GM18519 (cell line): Measurements from ENCODE around the gene ITGAE.
"Not testable (repeated sequence)": the region's sequence is repeated elsewhere in the genome, so short reads cannot be mapped to it uniquely, and the experiment has no call there.

Experiments used
- ATAC-seq: cut with Tn5 transposase; IDR thresholded peaks from one replicate; pipeline ENCODE4 v1.9.1; 2021; ENCODE audit warnings: mild to moderate bottlenecking, moderate library complexity; ENCODE audit not compliant: unreplicated experiment, low FRiP score

The ITGAE gene

DNA sequence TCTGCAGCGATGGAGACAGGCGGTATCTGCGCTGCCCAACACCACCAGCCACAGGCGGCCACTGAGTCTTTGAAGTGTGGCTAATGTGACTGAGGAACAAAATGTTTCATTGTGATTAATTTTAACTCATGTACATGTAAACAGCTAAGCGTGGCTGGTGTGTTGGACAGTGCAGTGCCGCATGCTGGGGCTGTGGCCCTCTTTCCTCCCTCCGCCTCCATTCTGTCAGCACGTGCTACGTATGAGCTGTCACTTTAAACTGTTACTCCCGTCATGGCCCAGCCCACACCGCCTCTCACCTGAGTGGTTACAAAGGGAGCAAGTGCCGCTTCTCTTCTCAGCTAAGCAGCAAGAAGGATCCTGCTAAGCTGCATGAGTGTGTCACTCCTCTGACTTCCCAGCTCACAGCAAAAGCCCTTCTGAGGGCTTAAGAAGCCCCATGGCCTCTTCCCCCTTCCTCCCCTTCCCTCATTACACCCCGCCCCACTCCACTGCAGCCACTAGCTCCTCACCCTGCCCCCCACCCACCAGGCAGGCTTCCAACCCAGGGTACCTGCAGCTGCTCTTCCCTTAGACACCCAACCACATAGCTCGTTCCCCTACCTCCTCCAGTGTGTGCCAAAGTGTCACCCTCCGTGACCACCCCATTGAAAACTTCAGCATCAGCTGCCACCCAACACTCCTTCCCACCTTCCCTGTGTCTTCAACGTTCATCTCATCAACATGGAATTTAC lies 62.3 kb downstream of the ITGAE start:
- ATAC-seq, result no peak

DNA sequence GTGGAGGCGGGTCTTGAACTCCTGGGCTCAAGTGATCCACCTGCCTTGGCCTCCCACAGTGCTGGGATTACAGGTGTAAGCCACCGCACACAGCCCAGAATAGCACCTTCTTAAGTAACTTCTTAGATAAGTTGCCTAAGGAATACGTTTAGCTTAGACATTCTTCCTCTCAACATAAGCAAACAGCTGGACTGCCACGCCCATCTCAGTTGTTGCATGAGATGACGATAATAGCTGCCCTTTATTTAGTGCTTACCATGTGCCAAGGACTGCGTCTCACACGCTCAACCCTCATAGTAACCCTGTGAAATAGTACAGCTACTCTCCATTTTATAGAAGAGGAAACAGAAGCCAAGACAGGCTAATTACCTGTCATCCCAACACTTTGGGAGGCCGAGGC lies 65.5 kb downstream of the ITGAE start:
- no peak for ATAC-seq

DNA sequence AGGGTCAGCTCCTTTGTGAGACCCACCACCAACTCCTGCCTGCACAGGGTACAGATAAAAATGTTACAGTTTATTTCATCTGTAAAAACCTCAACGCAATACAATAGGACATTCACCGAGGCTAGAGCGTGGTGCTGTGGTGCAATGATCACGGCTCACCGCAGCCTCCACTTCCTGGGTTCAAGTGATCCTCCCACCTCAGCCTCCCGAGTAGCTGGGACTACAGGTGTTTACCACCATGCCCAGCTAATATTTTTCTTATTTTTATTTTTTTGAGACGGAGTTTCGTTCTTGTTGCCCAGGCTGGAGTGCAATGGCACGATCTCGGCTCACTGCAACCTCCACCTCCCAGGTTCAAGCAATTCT lies 66.1 kb downstream of the ITGAE start:
- ATAC-seq, result not testable (repeated sequence)

DNA sequence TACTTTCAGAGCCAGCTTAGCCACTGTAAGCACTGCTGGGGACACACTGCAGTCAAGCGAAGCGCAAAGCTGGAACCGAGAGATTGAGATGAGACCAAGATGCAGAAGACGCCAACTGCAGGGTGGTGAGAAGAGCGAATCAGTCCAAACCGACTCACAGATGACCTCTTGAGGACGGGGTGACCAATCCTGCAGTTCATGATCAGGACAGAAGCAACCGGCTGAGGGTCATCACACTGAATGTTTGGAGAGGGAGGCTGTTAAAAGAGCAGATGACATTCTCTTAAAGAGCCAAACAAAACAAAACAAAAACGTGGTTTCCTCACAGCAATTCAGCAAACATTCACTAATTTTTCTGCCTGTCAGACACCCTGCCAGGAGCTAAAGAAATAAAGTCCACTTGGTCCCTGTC lies 68.8 kb downstream of the ITGAE start:
- no peak for ATAC-seq

DNA sequence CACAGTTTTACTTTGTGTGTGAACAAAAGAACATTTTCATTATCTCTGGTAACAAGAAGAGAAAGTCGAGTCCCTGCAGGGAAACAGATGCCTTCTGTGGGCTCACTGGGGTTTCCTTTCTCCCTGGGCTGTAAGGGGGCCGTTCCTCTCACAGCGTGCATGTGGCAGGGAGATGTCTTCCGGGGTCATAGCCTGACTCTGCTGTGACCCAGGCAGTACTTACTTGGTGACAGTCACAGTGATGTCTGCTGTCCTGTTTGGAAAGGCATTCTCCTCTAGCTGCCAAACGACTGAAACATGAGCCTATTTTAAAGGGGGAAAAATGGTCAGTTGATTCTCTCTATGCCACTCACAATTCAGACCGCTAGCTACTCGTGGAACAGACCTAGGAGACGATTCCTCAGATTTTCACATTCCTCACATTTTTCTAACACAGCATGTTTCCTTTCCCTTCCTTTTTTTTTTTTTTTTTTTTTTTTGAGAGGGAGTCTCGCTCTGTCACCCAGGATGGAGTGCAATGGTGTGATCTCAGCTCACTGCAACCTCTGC lies 70.0 kb downstream of the ITGAE start:
- ATAC-seq, result no peak

DNA sequence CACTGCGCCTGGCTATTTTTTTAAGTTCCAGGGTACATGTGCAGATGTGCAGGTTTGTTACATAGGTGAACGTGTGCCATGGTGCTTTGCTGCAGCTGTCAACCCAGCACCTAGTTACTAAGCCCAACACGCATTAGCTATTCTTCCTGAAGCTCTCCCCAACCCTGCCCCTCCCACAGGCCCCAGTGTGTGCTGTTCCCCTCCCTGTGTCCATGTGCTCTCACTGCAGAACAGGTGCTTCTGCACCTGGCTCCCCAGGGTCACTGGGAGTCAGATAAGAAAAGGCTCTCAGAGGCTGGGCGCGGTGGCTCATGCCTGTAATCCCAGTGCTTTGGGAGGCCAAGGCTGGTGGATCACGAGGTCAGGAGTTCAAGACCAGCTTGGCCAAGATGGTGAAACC lies 71.1 kb downstream of the ITGAE start:
- no peak for ATAC-seq

DNA sequence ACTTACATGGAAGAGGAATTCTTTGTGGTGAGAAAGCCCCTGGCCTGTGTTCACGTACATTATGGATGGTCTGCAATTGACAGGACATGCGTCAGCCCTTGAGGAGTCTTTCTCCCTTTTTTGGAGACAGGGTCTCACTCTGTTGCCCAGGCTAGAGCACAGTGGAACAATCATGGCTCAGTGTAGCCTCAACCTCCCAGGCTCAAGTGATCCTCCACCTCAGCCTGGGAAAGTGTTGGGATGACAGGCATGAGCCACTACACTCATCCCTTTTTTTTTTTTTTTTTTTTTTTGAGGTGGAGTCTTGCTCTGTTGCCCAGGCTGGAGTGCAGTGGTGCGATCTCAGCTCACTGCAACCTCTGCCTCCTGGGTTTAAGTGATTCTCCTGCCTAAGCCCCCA lies 72.9 kb downstream of the ITGAE start:
- ATAC-seq, result not testable (repeated sequence)

DNA sequence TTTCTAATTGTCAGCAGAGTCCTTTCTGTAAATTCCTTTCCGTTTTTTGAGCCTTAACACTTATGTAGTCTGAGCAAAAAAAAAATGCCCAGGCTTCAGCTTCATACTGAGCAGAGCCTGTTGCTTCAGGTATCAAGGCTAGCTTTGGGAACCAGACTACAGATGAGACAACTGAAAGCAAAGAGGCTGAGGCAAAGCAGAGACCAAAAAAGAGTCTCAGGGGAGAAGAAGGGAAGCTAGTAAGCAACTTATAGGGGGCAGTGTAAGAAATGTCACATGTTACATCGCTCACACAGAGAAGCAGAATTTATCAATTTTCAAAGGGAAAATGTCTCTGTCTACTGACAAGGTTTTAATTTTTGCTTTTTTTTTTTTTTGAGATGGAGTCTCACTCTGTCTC lies 73.9 kb downstream of the ITGAE start:
- ATAC-seq, result no peak

DNA sequence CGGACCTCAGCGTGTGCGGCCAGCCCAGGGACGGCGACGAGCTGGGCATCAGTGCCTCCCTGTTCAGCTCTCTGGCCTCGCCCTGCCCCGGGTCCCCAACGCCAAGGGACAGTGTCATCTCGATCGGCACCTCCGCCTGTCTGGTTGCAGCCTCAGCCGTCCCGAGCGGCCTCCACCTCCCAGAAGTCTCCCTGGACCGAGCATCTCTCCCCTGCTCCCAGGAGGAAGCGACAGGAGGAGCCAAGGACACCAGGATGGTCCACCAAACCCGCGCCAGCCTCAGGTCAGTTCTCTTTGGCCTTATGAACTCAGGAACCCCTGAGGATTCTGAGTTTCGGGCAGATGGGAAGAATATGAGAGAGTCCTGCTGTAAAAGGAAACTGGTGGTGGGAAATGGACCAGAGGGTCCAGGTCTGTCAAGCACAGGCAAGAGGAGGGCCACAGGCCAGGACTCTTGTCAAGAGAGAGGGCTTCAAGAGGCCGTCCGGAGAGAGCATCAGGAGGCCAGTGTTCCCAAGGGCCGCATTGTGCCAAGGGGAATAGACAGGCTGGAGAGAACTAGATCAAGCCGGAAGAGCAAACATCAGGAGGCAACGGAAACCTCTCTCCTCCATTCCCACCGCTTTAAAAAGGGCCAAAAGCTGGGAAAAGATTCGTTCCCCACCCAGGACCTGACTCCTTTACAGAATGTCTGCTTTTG lies 76.5 kb downstream of the ITGAE start:
- no peak for ATAC-seq

DNA sequence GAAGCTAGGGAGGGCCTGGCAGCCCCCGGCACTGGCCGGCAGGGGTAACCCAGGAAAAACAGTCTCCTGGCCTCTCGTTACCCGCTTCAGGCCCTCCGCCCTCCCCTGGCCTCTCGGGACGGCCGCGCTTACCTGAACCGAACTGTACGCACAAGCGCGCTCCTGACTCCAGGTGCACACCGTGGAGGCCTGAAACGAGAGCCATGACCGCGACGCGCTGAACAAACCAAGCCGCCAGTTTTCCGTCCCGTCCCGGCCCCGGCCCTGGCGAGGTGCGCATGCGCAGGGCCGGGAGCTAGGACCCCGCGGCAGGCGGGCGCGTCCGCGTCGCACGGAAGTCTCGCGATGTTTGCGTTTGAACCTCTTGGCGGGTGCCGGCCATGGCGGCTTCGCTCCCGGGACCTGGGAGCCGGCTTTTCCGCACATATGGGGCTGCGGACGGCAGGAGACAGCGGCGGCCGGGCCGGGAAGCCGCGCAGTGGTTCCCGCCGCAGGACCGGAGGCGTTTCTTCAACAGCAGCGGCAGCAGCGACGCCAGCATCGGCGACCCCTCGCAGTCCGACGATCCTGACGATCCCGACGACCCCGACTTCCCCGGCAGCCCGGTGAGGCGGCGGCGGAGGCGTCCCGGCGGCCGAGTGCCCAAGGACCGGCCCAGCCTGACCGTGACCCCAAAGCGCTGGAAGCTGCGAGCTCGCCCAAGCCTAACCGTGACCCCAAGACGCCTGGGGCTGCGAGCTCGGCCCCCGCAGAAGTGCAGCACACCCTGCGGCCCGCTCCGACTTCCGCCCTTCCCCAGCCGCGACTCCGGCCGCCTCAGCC lies 77.2 kb downstream of the ITGAE start, which contains the start of gene HASPIN:
Gene HASPIN, plus strand, starts transcription at position 348 of the 822 bp plus-strand sequence. Its CDS starts 33 bp downstream, at position 381.
- peak; percentile 72 for ATAC-seq

DNA sequence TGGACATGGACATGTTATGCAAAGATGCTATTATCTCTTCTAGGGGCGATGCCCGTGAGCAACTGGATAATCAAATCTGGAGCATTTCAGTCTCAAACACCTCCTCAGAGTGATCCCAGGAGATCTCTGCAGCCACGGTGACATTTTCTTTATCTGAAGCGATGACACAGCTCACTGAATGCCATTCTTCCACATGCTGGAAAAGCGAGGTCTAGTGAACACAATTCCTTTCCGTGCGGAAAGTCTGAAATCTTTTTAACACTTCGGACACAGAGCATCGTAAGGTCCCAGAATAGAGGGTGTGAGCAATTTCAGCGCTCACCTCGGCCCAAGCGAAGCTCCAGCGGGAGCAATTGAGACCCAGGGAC lies 77.8 kb downstream of the ITGAE start:
- no peak for ATAC-seq

DNA sequence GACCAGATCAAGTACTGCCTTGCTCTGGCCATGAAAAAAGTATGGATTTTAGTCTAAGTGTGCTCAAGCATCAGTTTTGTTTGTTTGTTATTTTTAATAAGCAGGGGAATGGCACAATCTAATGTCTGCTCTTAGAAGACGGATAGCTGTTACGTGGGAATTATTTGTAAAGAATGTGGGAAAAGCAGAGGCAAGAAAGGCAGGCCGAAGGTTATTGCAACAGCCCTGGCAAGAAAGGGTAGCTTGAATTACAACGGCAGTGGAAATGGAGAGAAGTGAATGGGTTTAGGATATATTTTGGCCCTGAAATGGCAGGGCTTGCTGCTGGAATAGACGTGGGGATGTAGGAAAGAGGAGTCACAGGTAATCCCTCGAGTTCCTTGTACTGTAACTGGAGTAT lies 78.3 kb downstream of the ITGAE start:
- ATAC-seq, result no peak

DNA sequence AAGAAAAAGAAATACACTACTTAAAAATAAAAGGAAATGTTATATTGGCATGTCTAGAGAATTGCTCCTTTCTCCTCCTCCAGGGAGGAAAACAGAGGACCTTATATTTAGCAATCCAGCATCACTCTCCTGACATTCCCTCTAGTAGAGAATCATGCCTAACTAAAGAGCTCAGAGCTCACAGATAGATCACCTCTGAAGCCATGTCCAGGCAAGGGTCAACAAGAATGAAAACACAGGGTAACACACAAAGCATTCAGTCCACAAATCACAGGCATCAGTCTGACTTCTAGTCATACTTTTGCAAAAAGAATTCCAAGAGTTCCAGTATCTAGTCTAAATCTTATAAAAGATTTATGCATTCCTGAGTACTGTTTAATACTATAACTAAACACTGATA lies 81.7 kb downstream of the ITGAE start:
- no peak for ATAC-seq

DNA sequence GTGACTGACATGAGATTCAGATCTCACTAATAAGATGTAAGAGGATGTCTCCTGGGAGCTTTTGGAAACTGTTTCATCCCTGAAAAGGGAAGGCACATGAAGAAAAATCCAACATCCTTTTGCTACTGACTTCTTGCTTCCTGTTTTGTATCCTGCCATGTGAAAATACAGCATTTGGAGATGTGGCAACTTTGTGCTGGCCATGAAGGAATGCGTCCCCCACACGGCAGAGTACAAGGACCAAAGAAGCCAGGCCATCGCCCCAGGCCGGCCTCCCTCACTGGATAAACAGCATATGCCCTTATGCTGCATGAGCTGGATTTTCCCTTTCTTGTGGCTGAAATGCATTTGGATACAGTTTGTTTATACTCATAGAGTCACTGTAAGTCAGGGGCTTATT lies 82.8 kb downstream of the ITGAE start:
- ATAC-seq, result no peak

DNA sequence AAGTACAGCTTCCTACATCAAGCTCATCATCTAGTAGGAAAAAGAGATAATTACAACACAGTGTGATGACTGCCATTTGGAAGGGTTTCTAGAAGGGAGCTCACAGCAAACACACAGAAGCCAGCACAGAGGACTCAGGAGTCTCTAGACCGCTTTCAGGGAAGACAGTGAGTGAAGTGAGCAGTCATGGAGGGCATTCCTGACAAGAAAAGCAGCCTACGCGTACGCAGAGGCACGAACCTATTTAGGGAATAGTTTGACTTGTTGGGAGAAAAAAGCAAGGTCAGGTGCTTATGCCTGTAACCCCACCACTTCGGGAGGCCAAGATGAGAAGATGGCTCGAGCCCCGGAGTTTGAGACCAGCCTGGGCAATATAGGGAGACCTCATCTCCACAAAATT lies 85.7 kb downstream of the ITGAE start:
- no peak for ATAC-seq

DNA sequence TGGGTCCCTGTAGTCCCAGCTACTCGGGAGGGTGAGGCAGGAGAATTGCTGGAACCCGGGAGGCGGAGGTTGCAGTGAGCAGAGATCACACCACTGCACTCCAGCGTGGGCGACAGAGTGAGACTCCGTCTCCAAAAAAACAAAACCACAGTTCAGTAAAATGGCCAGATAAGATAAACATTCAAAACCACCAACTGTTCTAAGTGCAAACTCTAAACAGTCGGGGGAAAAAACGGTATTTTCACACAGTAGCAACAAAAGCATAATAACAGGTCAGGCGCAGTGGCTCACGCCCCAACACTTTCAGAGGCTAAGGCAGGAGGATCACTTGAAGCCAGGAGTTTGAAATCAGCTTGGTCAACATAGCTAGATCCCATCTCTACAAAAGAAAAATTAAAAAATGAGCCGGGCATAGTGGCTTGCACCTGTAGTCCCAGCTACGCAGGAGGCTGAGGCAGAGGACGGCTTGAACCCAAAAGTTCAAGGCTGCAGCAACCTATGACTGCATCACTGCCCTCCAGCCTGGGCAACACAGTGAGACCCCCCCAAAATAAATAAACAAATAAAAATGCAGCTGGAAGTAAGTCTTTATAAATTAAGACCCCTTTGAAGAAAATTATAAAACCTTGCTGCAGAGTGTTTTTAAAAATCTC lies 88.1 kb downstream of the ITGAE start:
- no peak for ATAC-seq

DNA sequence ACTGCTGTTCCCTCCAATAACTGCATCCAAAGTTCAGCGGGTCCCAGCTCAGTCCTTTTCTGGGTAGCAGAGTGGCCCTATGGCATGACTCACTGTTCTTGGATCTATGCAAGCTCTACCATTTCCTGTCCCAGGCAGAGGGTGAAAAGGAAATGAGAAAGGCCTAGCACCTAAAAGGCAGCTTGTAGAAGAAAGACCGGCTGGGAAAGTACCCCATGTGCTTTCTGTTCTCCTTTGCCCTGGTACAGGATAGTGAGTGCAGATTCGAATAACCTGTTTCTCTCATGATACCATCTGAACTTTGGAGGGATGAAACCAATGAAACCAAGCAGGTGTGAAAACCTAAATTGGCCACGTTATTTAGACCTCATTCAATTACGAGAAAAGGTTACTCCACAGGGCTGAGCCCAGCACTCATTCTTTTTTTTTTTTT lies 90.0 kb downstream of the ITGAE start:
- peak; percentile 90 for ATAC-seq

DNA sequence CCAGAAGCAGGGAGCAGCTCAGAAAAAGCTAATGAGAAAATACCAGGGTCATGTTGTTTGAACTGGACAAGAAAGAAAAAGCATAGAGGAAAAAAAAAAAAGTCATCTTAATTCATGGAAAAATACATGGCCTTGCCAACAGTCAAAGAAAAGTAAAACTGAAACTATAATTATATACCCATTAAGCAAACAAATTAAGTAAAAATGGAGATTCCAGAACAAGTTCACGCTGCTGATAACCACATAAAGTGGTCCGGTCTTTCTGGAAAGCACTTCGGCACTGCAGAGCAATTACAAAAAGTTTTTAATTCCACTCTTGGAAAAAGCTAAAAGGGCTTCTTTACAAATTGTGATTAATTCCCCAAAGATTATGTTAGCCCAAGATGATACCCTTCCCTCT lies 92.6 kb downstream of the ITGAE start:
- no peak for ATAC-seq

DNA sequence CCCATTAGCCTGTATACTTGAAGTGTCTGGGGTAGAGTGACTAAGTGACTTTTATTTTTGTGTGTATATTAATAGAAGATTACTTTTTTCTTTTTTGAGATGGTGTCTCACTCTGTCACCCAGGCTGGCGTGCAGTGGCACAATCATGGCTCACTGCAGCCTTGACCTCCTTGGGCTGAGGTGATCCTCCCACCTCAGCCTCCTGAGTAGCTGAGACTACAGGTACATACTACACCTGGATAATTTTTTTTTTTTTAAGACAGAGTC lies 95.3 kb downstream of the ITGAE start:
- ATAC-seq, result not testable (repeated sequence)

DNA sequence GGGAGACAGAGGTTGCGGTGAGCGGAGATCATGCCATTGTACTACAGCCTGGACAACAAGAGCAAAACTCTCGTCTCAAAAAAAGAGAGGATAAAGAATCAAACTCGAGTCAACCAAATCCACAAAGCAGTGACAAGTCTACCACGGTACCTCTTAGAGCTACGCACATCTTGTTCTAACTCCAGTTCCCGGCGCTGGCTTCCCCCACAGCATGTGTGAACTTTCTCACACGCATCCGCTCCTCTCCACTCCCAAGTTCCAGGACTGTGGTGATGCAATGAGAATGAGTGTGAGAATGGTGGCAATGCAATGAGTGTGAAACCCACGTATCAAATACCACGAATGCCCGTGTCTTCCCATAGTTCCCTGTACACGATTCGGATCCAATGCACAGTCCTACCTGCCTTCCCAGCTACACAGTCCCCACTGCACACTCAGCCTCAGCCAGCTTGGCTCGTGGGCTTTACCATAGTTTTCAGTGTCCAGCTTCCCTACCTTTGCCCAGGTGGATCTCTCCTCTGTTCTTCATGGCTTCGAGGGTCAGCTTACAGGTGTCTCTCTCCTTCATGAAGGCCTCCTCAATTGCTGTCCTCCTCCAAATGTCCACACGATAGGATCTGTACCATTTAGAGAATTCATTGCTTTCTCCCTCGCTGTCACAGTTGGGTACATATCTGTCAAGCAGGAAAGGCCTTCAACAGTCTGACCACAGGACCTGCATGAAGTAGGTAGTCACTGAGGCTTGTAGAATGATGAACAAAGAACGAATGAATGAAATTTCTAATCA lies 95.9 kb downstream of the ITGAE start:
- no peak for ATAC-seq
